NCI-H1436 treated with DMSO at 0.1 percent for 48 hours (cell line): ENCODE results near the gene CFAP97D1.

Experiments
- DNase-seq: peaks from one replicate; lab custom pipeline; 2025; lab: John Stamatoyannopoulos, UW

The CFAP97D1 gene

GRCh38 chr17:43826206-43826605, 46.0 kb downstream of the CFAP97D1 start:
- DNase-seq: no peak

- DNase-seq: no peak
These were observed 47.4 kb downstream of the CFAP97D1 start for GRCh38 chr17:43827596-43827995.

GRCh38 chr17:43829738-43830137, 49.5 kb downstream of the CFAP97D1 start:
- DNase-seq: no peak

GRCh38 chr17:43830510-43831140, 50.4 kb downstream of the CFAP97D1 start:
- no peak for DNase-seq

GRCh38 chr17:43831633-43832032, 51.4 kb downstream of the CFAP97D1 start:
- DNase-seq: no peak

GRCh38 chr17:43832168-43832975, 52.1 kb downstream of the CFAP97D1 start:
- no peak for DNase-seq

GRCh38 chr17:43832976-43833829, 53.0 kb downstream of the CFAP97D1 start, which contains the start of gene MPP3:
Gene MPP3, minus strand, starts transcription at chr17:43833146. Its CDS starts 1,240 bp downstream, at chr17:43831906.
- no peak for DNase-seq

GRCh38 chr17:43834106-43834505, 53.9 kb downstream of the CFAP97D1 start:
- DNase-seq: no peak
